Dendritic cell treated with granulocyte-macrophage colony-stimulating factor and Interleukin-4, amounts not matched to agents 40 ng/mL and 50 ng/mL, for 4 days (primary cell): Measurements from ENCODE around the gene NUTM2D.
"Not testable (repeated sequence)": the region's sequence is repeated elsewhere in the genome, so short reads cannot be mapped to it uniquely, and the experiment has no call there.

Source experiments
- H3K27ac Mint-ChIP-seq: one replicate; pipeline ENCODE4 v1.8.0; 2022; ENCODE audit warnings: mild to moderate bottlenecking, mixed read lengths
- H3K27me3 Mint-ChIP-seq: one replicate; pipeline ENCODE4 v1.8.0; 2022; ENCODE audit warnings: mild to moderate bottlenecking, mixed read lengths
- H3K36me3 Mint-ChIP-seq: one replicate; pipeline ENCODE4 v1.8.0; 2022; ENCODE audit warnings: low read depth, mixed read lengths
- H3K4me1 Mint-ChIP-seq: one replicate; pipeline ENCODE4 v1.8.0; 2022; ENCODE audit warnings: low read depth, mixed read lengths
- H3K4me3 Mint-ChIP-seq: one replicate; pipeline ENCODE4 v1.8.0; 2022; ENCODE audit warnings: mild to moderate bottlenecking, moderate library complexity, mixed read lengths
- H3K9me3 Mint-ChIP-seq: one replicate; pipeline ENCODE4 v1.8.0; 2022; ENCODE audit warnings: mixed read lengths
- intact Hi-C: fragments of 100-400 bp; cut with micrococcal nuclease; formaldehyde crosslinking; loops from one replicate; pipeline ENCODE4 v1.15.0; 2022

The NUTM2D gene

DNA sequence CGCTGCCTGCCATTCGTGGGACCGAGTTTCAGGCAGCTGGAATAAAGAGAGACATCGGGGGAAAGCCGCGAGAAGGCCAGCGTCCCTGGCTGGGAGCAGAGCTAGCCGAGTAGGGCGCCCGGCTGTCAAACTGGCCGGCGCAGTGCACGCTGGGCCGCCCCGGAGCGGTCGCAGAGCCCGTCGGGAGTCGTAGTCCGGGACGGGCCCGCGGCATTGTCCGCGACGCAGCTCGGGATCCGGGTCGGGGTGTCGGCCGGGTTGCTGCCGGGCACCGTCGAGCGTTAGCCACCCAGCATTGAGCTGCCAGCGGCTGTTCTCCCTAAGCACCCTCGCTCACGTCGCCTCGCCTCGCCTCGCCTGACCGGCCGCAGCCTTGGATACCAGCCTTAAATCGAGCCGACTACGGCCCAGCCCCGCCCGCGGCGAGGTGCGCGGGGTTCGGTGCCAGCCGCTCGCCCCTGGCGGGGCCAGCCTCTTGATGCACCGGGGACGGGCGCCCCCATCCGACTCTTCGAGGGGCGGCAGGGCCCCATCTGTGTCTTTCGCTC, 14.8 kb upstream of the NUTM2D start:
- Mint-ChIP-seq H3K27ac (peak overlapping the region; percentile 88), H3K4me3 (peak overlapping the region; percentile 72), H3K36me3 (peaks cover 18% of the 10 kb centered on the region), H3K4me1 (peaks cover 18% of the 10 kb centered on the region)
- intact Hi-C loops, H3K27me3 Mint-ChIP-seq, H3K9me3 Mint-ChIP-seq: not testable (repeated sequence)

DNA sequence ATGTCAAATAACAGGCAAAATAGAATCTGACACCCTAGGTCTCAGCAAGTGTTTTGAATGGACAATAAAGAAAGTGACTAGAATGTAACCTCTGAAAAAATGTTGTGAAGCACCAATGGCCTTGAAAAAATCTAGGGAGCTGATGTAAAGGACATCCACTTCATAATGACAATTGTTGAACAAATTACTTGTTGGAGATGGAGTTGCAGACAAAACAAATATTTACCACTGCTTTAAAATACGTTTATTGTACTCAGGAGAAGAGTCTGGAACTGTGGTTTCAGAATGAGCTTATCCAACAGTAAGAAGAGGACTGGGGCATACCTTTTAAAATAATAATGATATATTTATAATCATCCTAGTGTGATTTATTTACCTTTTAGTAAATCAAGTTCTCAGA, 11.8 kb upstream of the NUTM2D start:
- H3K9me3 Mint-ChIP-seq, H3K4me3 Mint-ChIP-seq, intact Hi-C loops, H3K27ac Mint-ChIP-seq, H3K27me3 Mint-ChIP-seq, H3K36me3 Mint-ChIP-seq, H3K4me1 Mint-ChIP-seq: not testable (repeated sequence)

DNA sequence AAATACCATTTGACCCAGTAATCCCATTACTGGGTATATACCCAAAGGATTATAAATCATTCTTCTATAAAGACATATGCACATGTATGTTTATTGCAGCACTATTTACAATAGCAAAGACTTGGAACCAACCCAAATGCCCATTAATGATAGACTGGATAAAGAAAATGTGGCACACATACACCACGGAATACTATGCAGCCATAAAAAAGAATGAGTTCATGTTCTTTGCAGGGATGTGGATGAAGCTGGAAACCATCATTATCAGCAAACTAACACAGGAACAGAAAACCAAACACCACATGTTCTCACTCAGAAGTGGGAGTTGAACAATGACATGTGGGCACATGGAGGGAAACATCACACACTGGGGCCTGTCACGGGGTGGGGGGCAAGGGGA, 7.4 kb upstream of the NUTM2D start:
- H3K36me3 Mint-ChIP-seq, H3K4me1 Mint-ChIP-seq, intact Hi-C loops, H3K27ac Mint-ChIP-seq, H3K4me3 Mint-ChIP-seq, H3K9me3 Mint-ChIP-seq, H3K27me3 Mint-ChIP-seq: not testable (repeated sequence)

DNA sequence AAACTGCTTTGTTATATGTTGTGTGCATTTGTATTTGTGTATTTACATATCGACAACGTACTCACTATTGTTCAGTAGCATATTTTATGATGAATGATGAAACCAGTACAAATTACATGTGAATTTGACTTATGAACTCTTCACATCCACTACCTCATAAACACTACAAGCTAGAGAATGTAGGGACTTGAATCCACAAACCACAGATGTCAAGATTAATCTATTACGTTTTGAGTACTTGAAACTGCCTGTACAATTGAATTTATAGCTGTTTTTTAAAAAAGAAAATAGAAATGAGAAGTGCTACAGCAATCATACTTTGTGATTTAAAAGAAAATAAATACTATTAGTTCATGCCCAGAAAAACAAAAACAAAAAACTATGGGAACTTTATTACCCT, 4.7 kb upstream of the NUTM2D start:
- intact Hi-C loops: not testable (repeated sequence)

DNA sequence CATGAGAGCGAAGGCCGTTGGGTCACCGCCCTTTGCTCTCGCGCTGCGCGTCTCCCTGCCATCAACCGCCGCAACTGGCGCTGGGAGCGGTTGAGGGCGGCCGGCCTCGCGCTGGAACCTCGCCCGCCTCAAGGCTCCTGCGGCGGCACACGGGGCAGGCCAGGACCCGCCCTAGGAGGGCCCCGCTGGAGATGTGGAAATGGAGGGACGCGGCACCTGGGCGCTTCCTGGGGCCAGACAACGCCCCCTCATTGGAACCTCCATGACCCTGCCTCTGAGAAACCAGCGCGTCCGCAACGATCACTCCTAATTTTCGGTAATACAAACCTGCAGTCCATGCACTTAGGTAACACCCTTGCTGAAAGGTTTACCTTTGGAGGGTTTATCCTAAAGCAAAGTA, 2.4 kb upstream of the NUTM2D start:
- H3K9me3 Mint-ChIP-seq, H3K4me1 Mint-ChIP-seq, H3K27ac Mint-ChIP-seq: not testable (repeated sequence)

More for the DNA sequence above, 4.7 kb upstream of the NUTM2D start:
- H3K4me3 Mint-ChIP-seq, H3K9me3 Mint-ChIP-seq, H3K36me3 Mint-ChIP-seq, H3K4me1 Mint-ChIP-seq, H3K27me3 Mint-ChIP-seq, H3K27ac Mint-ChIP-seq: not testable (repeated sequence)

DNA sequence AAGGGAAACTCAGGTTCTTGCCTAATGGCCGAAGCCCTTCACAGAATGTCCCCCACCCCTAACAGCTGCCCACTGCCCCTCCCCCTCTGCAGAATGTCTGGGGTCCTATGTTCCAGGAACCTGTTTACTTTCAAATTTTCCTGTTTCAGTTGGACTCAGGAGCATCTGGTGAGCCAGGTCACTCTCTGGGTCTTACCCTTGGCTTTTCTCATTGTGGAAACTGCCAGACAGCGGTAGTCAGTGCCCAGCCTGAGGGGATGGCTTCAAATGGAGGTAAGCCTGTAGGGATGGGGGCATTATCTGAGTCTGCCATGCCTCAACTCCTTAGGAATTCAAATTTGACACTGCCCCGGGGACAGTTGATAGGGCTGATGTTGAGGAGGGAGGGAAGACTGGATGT, 615 bp downstream of the NUTM2D start:
- H3K4me3 Mint-ChIP-seq, H3K36me3 Mint-ChIP-seq, H3K27me3 Mint-ChIP-seq, H3K27ac Mint-ChIP-seq, H3K4me1 Mint-ChIP-seq, intact Hi-C loops, H3K9me3 Mint-ChIP-seq: not testable (repeated sequence)

More for the DNA sequence above, 2.4 kb upstream of the NUTM2D start:
- H3K4me3 Mint-ChIP-seq, intact Hi-C loops, H3K27me3 Mint-ChIP-seq, H3K36me3 Mint-ChIP-seq: not testable (repeated sequence)

DNA sequence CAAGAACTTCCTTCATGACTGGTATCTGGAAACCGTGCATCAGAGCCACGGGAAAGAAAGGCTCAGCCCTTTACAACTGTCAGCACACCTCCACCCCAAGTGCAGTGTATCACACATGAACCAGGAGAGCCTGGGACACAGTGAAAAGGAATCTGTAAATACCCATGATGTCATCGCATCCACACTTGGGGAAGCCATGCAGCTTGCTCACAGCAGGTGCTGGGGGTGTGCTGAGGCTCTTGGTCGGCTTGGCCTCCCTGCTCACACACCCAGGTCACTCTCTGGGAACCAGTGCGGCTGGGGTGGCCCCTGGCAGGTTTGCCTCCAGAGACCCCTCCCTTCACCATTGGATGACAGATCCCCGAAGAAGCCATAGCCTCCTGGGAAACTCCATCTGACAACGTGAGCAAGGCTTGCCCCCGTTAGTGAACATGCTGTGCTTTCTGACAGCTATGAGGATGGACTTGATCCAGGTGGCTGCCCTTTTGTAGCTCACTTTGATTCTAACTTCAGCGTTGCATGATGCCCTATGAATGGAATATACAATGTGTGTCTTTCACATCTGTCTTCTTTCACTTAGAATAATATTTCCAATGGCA, 12.1 kb downstream of the NUTM2D start:
- intact Hi-C loops, H3K27ac Mint-ChIP-seq, H3K27me3 Mint-ChIP-seq, H3K4me3 Mint-ChIP-seq, H3K36me3 Mint-ChIP-seq, H3K4me1 Mint-ChIP-seq, H3K9me3 Mint-ChIP-seq: not testable (repeated sequence)

DNA sequence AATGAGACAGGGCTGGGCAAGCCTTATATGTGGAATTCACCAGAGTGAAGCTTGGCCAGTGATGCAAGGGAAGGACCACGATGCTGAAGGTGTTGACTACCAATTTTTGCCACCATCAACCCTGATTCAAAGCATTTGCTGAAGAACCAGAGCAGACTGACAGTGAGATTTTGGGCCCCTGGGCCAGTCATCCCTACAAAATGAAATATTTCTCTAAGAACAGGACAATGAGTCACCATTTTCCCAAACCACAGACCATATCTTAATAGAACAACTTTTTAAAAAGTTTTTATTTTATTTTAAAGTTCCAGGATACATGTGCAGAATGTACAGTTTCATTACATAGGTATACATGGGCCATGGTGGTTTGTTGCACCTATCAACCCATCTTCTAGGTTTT, 16.5 kb downstream of the NUTM2D start:
- H3K27me3 Mint-ChIP-seq, H3K36me3 Mint-ChIP-seq, H3K4me1 Mint-ChIP-seq, H3K27ac Mint-ChIP-seq, H3K9me3 Mint-ChIP-seq, intact Hi-C loops, H3K4me3 Mint-ChIP-seq: not testable (repeated sequence)

DNA sequence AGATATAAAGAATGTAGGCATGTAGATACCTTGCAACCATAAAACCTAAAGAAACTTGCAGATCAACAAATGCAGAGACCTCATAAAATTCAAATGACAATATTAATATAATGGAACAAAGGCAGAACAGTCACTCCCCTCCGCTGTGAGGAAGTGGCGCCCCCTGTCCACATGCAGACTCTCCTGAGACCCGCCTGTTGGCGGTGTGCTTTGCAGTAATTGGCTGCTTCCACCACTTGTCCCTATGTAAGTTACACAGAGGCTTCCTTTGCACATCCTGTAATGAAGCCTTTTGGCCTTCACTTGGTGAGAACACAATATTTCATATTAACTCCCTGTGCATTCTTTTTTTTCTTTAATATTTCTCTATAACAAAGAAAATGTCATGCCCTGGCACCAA, 21.6 kb downstream of the NUTM2D start:
- H3K9me3 Mint-ChIP-seq, H3K27me3 Mint-ChIP-seq, H3K36me3 Mint-ChIP-seq, H3K27ac Mint-ChIP-seq, H3K4me1 Mint-ChIP-seq, H3K4me3 Mint-ChIP-seq, intact Hi-C loops: not testable (repeated sequence)

DNA sequence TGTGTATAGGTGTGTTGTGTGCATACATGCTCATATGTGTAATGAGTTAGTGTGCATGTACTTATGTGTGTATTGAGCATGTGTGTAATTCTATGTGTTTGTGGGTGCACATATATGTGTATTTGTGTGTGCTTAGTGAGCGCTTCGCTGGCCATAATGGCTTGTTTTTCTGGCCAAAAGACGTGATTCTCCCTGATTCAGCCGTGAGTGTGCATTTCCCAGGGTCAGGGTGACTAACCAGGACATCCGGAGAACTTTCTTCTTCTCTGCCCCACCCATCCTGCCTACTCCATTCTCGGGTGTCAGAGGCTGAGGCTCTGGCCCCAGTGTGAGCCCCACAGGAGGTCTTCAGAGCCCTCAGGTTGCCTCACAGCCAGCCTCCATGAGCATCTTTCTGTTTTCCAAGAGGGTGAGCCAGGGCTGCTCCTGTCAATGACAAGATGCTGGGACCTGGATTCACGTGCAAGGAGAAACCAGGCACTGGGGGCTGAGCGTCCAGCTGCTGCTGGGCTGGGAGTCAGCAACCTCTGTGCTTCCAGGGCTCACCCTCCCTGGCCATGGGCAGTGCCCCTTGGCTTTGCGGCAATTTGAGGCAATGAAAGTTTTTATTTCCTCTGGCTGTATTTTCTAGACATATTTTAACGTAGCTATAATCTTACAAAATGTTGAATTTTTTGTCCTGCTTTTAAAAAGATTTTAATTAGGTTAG, 25.8 kb downstream of the NUTM2D start:
- H3K4me3 Mint-ChIP-seq, H3K27ac Mint-ChIP-seq, intact Hi-C loops, H3K27me3 Mint-ChIP-seq, H3K4me1 Mint-ChIP-seq, H3K9me3 Mint-ChIP-seq, H3K36me3 Mint-ChIP-seq: not testable (repeated sequence)

DNA sequence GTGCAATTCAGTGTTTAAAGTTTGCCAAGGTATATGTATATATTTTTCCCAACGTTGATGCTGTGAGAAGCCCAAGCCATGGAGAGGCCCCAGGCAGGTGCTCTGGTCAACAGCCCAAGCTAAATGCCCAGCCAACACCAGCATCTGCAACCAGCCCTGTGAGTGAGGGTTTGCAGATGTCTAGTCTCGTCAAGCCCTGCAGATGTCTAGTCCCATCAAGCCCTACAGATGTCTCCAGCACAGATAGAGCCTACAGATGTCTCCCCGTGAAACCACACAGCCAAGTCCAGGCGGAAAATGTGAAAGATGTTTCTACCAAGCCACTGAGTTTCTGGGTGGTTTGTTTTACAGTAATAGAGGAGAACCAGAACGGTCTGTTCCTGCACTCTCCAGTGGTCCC, 26.7 kb downstream of the NUTM2D start:
- H3K4me3 Mint-ChIP-seq, H3K36me3 Mint-ChIP-seq, H3K27ac Mint-ChIP-seq, H3K4me1 Mint-ChIP-seq, H3K9me3 Mint-ChIP-seq, H3K27me3 Mint-ChIP-seq, intact Hi-C loops: not testable (repeated sequence)

DNA sequence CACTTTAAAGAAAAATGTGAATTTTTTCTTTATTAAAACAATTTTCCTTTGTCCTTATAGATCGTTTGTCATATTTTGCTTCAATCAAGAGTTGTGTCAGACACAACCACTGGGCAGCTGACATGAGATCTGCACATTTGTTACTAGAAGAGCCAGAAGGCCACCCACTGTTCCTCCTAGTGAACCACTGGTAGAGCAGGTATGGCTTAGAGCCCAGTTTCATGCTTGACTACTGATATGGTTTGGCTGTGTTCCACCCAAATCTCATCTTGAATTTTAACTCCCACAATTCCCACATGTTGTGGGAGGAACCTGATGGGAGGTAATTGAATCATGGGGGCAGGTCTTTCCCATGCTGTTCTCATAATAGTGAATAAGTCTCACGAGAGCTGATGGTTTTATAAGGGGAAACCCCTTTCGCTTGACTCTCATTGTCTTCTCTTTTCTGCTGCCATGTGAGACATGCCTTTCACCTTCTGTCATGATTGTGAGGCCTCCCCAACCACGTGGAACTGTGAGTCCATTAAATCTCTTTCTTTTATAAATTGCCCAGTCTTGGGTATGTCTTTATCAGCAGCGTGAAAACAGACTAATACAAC, 28.3 kb downstream of the NUTM2D start:
- H3K27ac Mint-ChIP-seq, H3K36me3 Mint-ChIP-seq, H3K9me3 Mint-ChIP-seq, H3K4me1 Mint-ChIP-seq, H3K27me3 Mint-ChIP-seq, intact Hi-C loops, H3K4me3 Mint-ChIP-seq: not testable (repeated sequence)

DNA sequence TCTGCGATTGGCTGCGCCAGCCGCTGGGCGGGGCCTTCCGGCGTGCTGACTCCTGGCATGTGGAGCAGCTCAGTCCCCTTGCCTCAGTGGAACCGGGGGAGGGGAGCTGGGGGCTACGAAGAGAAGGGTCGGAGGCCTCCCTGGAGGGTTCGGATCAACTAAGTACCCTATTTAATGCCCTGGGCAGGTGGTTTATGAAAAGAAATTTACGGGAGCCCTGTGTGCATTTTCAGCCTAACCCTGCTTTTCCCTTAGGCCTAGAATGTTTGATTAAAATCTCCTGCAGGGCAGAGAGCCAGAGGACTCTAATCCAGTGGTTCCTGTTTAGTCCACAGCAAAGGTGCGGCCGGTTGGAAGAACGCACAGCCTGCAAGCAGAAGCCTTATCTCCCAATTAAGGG, 33.8 kb downstream of the NUTM2D start:
- H3K9me3 Mint-ChIP-seq, H3K4me3 Mint-ChIP-seq, H3K4me1 Mint-ChIP-seq, intact Hi-C loops, H3K27ac Mint-ChIP-seq, H3K36me3 Mint-ChIP-seq, H3K27me3 Mint-ChIP-seq: not testable (repeated sequence)

DNA sequence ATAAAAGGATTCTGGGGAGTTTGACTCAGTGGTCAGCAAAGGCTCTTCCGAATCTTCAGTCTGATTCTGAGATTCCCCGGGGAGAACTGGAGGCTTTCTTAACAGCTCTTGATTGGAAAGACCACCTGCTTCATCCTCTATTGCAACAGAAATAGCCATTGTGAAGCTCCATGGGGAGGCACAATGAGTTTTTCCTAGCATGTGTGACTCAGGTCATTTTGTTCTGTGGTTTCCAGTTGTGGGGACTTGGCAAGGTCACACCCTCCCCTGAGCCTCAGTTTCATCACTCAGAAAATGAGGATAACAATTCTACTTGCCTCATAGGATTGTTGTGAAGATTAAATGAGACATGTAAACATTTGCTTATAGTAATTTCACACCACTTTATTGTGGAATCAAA, 38.7 kb downstream of the NUTM2D start:
- H3K27ac Mint-ChIP-seq, H3K4me3 Mint-ChIP-seq, H3K4me1 Mint-ChIP-seq, H3K36me3 Mint-ChIP-seq, H3K27me3 Mint-ChIP-seq, H3K9me3 Mint-ChIP-seq, intact Hi-C loops: not testable (repeated sequence)

DNA sequence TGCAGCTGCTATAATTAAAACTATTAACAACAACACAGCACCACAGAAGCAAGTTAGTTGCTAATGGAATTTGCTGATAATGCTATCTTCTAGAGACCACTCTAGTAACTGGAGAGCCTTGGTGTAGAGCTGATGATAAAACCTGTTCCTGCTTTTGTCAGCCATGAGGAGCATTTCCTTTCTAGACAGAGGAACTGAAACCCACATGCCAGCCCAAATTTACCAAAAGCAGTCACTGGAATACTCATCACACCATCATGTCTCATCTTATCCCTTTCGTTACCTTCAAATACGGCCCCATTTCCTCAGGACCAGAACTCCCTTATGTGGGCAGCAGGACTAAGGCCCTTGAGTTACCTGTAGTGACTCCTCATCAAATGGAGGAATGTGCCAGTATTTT, 40.9 kb downstream of the NUTM2D start:
- H3K27ac Mint-ChIP-seq, H3K27me3 Mint-ChIP-seq, H3K9me3 Mint-ChIP-seq, H3K4me1 Mint-ChIP-seq, H3K36me3 Mint-ChIP-seq, H3K4me3 Mint-ChIP-seq, intact Hi-C loops: not testable (repeated sequence)
